ENCODE measurements around the gene SLC12A8.

Gene SLC12A8

GRCh38 chr3:125042725-125043406 lies 169.7 kb downstream of the SLC12A8 start:
- no peak for DNase-seq (ENCODE audit: extremely low read depth, low read depth)
- no peak overlapping the region for H3K4me3 ChIP-seq (replicated peaks; ENCODE audit: low read depth, low read length)
- TF ChIP-seq CTCF (IDR thresholded peaks at IDR 0.05; ENCODE audit: low read depth, low read length, missing control alignments) = no peak

GRCh38 chr3:125039131-125040100 lies 173.1 kb downstream of the SLC12A8 start:
- no peak for DNase-seq (ENCODE audit: extremely low read depth, low read depth)
- no peak overlapping the region for H3K4me3 ChIP-seq (replicated peaks; ENCODE audit: low read depth, low read length)
- TF ChIP-seq CTCF (IDR thresholded peaks at IDR 0.05; ENCODE audit: low read depth, low read length, missing control alignments) = no peak

- no peak for DNase-seq (ENCODE audit: extremely low read depth, low read depth)
- no peak overlapping the region for H3K4me3 ChIP-seq (replicated peaks; ENCODE audit: low read depth, low read length)
- no peak for TF ChIP-seq CTCF (IDR thresholded peaks at IDR 0.05; ENCODE audit: low read depth, low read length, missing control alignments)
Measured at GRCh38 chr3:125037498-125038150, 174.9 kb downstream of the SLC12A8 start.

GRCh38 chr3:125035217-125035616 lies 177.3 kb downstream of the SLC12A8 start:
- TF ChIP-seq CTCF (IDR thresholded peaks at IDR 0.05; ENCODE audit: low read depth, low read length, missing control alignments) = no peak
- H3K4me3 ChIP-seq (replicated peaks; ENCODE audit: low read depth, low read length) = no peak overlapping the region
- DNase-seq (ENCODE audit: extremely low read depth, low read depth) = no peak

GRCh38 chr3:125033616-125034015 lies 178.9 kb downstream of the SLC12A8 start:
- no peak overlapping the region for H3K4me3 ChIP-seq (replicated peaks; ENCODE audit: low read depth, low read length)
- no peak for DNase-seq (ENCODE audit: extremely low read depth, low read depth)
- TF ChIP-seq CTCF (IDR thresholded peaks at IDR 0.05; ENCODE audit: low read depth, low read length, missing control alignments) = no peak

GRCh38 chr3:125033135-125033534 lies 179.4 kb downstream of the SLC12A8 start:
- H3K4me3 ChIP-seq (replicated peaks; ENCODE audit: low read depth, low read length) = no peak overlapping the region
- DNase-seq (ENCODE audit: extremely low read depth, low read depth) = no peak
- TF ChIP-seq CTCF (IDR thresholded peaks at IDR 0.05; ENCODE audit: low read depth, low read length, missing control alignments) = no peak
